SHP77 (cell line): ENCODE data around the gene PTBP1.

Experiments used
- DNase-seq, 2 experiments: peaks; one replicate each; lab custom pipeline; 2025; lab: John Stamatoyannopoulos, UW

PTBP1 gene

DNA sequence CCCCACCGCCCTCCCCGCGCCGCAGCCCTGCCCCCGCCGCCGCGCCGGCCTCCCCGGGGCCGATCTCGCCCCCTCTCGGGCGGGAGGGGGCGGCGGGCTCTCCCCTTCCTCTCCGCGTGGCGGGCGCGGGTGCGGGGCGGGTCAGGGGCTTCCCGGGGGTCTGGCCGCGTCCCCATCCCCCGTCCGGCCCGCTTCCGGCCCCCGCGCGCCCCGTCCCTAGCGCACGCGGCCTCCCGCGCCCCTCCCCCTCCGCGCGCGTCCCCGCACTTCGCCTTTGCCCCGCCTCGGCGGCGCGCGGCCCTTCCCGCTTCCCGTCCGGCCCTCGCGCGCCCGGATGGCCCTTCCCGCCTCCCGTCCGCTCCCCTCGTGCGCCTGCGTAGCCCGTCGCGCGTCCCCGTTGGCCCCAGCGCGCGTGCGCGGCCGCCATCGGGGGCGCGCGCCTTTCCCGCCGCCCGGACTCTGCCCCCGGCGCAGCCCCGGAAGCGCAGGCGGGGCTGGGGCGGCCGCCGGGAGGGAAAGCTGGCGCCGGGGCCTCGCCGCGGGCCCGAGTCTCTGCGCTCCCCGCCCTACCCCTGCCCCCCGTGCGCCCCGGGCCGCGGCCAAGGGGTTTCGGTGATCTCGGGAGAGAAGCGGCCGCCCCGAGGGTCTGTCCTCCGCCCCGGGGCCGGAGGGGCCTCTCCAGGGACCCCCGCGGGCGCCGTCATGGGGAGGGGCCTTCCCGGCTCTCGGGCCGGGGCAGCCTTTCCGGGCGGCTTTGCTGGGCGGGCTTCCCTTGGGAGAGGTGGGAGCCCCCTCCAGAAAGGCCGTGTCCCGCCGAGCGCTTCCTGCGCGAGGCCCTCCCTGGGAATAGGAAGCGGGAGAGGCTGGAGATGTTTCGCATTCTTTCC is 519 bp downstream of the PTBP1 start:
- DNase-seq, result peak; percentile 75 to 86

DNA sequence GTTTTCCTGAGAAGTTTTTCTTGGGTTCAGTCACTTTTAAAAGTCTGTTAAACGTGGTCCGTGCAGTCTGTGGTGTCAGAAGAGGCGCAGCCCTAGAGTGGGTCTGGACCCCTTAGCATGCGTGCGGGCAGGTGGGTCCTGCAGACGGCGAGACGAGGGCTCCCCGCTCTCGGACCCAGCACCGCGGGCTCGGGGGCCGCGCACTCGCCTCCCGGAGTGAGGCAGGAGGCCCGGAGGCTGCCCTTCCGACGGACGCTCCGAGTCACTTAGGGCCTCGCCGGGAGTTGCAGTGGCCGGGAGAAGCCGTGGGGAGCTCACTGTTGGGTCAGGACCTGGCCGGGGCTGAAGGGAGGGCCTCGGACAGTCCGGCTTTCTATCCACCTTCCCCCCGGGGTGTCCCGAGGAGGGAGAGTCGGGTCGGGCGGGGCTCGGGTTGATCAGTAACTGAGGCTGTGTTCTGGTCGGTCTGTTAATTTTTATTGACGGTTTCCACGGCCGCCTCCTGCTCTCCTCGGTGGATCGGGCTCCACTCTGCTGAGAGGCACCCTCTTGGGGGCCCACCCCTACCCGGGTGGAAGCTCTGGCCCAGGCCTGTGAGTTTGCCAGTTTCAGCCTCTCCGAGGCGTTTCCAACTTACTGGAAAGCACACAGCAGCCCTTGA is 1.3 kb downstream of the PTBP1 start:
- no peak for DNase-seq

DNA sequence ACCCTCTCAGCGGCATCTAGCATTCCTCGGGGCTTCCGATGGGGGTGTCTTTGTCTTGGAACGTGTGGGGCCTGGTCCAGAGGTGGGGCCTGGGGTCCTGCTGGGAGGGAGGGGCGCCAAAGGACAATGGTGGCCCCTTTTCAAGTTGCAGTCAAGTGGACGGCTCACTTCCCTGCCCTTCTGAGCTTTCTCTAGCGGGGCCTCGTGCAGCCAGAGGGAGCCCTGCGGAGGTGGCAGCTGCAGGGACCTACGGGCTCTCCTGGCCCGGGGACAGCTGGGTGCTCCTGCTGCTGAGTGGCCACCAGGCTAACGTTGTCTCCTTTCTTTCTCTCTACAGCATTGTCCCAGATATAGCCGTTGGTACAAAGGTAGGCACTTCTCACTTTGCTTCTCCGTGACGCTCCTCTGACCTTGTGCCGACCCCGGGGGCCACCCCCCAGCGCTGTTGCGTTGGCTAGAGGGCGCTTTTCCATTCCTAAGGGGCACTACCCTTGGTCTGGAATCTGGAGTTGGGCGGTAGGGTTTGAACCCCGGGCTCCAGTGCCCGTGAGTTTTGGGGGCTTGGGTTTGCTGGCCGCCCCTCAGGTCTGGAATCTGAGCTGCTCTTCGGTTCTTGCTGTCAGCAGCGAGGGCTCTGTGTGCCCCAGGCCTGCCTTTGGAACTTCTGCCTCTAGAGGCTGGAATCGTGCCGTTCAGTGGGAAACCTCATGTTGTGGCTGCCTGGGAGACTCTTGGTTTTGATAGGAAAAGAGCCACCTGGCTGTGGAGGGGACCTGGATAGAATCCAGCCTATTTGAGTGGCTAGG is 2.0 kb downstream of the PTBP1 start:
- DNase-seq, result no peak

DNA sequence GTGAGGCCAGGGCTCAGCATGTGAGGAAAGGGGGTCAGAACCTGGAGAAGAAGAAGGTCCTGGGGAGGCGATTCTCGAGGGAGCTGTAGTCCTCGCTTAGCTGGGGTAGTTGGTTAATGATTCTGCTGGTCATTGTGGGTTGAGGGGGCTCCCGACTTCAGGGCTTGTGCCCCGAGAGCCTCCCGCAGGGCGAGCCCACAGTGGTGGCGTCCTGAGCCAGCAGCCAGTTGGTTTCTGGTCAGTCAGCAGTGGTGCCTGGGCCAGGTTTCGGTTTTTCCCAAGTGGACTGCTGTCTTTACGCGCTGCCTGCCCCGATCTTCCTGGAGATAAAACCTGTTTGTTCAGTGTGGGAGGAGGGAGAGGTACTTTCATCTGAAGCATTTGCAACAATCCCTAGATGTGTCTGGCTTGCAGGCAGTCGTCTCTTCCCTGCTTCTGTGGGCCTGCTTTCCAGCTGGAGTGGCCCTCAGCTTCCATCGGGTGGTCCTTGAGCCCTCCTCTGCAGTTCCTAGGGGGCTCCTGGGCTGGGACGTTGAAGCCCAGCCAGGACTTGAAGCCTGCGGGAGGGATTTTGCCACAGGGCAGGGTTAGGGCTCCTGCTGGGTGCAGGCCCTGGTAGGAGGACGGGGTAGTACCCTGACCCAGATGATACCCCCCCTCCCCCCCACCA is 3.2 kb downstream of the PTBP1 start:
- DNase-seq, result no peak

DNA sequence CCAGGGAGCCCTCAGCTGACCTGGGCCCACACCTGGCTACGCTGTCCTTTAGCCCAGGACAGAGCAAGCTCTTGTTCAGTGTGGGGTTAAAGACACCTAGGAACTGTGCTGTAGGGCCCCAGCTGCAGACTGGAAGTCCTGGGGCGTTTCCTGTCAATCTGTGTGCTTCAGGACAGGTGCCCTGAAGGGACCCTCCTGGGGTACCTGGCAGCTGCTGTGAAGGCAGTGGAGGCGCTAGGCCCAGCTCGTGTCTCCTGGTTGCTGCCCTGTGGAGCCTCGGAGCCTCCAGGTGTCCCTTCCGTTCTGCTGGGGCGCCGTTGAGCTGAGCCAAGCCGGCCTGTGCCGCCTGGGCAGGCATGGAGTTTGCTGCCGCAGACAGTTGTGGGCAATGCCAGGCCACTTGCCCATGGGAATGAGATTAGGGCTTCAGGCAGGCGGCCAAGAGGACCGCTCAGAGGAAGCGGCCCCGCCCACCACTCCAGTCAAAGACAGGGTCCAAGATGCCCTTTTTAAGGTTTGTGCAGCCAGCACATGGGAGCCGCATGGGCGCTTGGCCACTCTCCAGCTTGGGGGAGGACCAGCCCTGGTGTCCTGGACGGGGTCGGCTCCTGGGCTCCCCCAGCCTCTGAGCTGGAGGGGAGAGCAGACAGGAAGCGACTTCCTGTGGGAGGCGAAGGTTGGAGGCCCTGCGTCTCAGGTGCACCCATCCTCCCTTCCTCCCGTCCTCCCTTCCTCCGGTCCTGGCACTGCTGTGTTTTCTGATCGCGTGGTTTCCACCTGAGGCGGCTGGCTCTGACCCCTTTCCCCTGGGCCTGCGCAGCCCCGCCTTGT is 4.0 kb downstream of the PTBP1 start:
- DNase-seq, result no peak

DNA sequence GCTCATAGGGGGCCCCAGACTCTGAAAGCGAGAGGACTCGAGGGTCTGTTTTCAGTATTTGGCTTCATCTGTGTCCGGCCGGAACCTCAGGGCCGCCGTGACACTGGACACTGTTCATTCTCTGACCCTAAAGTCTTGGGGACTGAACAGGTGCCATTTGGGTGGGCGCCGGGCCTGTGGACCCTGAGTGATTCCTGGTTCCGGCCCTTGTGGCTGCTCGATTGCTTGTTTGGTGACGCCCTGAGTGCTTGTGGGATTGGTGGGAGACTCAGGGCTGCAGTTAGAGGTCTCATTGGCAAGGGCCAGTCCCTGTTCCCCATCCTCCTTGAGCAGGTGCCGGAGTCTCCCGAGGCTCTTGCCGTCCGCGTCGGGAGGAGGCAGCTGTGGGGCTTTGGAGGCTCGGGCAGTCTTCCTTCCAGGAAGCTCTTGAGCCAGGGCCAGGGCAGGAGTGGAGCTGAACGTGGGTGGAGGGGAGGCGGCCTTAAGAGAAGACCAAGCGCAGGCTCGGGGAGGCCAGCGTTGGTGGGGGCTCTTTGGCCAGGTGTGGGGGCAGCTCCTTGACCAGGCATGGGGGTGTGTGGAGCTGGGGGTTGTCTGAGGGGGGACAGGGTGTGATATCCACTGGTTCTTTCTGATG is 4.7 kb downstream of the PTBP1 start:
- DNase-seq, result no peak

DNA sequence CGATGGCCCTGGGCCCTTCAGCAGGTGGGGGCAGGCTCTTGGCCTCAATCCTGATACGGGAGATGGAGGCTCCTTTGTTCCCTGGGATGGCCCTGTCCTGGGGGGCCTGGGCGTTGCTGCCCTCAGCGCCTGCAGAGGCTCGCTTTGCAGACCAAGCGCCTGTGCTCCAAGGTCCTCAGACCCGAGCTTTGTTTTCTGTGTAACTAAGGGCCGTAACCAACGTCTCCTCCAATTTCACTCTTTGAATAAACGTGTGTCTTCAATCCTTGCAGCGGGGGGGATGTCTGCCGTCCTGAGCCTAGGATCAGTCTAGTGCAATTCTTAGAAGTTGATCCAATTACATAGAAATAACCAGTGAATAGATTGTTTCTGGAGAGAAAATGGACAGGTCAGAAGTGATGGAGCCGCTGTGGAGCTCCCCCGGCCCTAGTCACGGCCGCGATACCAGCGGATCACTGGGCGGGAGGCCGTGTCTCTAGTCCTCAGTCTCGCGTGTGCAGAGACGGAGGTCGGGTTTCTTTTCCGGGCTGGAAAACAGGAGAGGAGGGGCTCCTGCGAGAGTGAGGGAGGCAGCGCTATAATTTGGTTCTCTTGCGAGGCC is 5.3 kb downstream of the PTBP1 start:
- no peak for DNase-seq

DNA sequence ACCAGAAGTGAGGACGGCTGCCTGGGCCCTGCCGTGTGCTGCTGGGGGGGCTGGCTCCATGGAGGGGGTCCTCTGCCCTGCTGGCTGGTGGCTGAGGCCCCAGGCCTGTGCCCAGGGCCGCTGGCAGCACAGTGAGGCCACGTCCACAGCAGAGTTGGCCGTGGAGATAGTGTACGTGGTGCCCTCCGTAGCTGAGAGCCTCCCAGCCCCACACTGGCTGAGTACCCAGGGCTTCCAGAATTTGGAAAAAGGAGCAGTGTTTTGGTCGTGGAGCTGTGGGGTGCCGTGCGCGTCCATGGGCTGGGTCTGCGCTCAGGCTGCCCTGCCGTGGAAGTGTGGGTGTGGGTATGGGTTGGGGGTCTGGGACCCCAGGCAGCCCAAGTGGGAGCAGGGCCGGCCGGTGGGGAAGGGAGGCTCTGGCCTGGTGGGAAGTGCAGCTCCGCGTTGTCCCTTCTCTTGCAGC is 5.9 kb downstream of the PTBP1 start:
- DNase-seq, result no peak

DNA sequence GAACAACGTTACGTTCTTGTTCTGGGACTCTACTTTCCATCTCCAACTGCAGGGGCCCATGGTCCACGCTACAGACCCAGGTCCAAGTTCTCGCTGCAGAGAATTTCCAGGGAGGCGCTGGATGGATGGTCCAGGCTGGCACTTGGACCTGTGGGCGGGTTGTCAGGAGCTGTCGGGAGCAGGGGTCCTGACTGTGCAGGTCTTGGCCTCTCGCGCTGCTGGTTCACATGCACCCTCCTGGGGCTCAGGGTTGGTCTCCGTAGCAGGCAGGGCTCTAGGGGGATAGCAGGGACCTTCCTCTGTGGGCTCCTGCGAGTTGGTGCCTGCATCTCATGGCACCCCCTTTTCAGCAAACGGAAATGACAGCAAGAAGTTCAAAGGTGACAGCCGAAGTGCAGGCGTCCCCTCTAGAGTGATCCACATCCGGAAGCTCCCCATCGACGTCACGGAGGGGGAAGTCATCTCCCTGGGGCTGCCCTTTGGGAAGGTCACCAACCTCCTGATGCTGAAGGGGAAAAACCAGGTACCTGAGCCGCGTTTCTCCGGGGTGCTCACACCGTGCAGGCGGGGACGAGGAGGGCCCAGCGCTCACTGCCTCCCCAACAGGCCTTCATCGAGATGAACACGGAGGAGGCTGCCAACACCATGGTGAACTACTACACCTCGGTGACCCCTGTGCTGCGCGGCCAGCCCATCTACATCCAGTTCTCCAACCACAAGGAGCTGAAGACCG is 6.6 kb downstream of the PTBP1 start:
- no peak for DNase-seq

DNA sequence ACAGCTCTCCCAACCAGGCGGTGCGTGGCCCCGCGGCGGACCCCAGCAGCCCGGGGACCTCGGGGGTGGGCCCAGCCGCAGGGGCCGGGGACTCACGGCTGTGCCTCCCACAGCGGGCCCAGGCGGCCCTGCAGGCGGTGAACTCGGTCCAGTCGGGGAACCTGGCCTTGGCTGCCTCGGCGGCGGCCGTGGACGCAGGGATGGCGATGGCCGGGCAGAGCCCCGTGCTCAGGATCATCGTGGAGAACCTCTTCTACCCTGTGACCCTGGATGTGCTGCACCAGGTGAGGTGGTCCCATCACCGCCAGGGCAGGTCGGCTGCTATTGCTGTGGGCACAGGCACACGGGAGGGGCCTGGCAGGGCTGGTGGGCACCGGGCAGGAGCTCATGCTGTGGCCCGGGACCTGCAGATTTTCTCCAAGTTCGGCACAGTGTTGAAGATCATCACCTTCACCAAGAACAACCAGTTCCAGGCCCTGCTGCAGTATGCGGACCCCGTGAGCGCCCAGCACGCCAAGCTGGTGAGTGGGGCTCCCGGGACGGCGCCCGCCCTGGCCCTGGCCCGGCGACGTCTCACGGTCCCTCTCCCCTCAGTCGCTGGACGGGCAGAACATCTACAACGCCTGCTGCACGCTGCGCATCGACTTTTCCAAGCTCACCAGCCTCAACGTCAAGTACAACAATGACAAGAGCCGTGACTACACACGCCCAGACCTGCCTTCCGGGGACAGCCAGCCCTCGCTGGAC is 7.3 kb downstream of the PTBP1 start:
- DNase-seq, result no peak

DNA sequence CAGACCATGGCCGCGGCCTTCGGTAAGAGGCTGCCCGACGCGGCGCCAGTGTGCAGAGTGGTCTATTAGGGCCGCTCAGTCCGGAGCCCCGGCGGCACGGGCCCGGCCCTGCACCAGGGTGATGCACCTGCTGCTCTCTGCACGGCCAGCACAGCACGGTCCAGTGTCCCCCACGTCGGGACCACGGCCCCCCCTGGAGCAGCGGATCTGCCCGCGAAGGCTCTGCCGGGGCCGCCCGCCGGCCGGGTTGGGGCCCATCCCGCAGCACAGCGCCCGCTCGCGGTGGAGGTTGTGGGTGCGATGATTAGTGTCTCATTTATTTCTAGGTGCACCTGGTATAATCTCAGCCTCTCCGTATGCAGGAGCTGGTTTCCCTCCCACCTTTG is 7.9 kb downstream of the PTBP1 start:
- DNase-seq, result no peak

DNA sequence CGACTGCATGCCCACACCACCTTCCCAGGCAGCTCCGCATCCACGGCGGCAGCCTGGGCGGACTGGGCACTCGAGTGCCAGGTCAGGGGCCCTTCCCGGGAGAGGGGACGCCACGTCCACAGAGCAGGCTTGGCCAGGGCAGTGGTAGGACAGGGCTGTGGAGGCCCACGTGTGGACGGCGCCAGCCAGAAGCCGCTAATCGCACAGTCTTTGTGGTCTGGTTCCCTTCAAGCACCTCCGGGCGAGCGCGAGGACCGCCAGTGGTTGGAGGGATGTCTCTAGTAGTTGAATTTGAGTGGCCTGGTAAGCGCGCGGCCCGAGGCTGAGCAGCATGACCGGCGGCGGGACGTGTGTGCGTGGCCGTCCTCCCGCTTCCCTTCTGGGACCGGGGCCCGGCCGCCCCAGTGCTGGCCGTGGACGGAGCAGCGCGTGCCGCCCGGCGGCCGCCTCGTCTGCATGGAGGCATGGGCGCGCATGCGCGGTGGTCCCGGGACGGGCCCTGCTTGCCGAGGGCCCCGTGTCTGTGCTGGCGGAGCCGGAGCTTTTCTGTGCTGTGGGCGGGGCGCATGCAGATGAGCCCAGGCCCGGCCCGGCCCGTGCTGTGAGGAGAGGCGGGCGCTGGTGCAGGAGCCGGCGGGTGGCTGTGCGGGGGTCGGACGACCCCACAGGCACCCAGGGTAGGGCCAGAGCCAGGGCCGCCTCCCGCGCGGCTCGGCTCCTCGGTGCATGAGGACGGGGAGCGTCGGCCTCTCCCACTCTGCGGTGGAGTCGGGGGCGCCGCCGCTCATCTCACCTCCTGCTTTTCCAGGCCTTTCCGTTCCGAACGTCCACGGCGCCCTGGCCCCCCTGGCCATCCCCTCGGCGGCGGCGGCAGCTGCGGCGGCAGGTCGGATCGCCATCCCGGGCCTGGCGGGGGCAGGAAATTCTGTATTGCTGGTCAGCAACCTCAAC is 8.6 kb downstream of the PTBP1 start:
- DNase-seq, result no peak

DNA sequence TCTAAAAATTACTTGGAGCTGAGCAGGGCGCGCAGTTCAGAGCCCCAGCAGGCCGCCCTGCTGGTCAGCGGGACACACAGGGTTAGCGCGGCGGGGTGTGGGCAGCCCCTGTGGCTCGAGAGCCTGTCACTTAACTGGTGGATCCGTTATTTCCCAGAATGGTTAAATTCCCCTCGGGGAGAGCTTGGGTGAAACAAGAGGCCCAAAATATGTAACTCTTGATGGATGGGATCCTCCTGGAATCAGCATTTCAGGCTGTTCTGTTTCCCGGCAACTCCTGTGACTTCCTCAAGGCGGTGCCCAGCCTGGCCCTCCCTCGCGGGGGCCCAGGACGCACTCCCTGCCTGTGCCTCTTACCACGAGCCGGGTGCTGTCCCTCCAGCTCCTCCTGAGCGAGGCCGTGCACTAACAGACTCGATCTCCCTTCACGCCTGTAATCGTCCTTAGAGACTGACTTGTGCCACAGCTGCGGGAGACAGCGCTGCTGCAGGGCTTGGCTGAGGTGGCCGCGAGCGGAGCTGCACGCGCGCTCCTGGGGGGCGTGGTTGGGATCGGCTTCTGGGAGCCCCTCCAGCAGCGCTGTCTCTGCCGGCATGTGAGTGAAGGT is 9.7 kb downstream of the PTBP1 start:
- DNase-seq, result no peak

DNA sequence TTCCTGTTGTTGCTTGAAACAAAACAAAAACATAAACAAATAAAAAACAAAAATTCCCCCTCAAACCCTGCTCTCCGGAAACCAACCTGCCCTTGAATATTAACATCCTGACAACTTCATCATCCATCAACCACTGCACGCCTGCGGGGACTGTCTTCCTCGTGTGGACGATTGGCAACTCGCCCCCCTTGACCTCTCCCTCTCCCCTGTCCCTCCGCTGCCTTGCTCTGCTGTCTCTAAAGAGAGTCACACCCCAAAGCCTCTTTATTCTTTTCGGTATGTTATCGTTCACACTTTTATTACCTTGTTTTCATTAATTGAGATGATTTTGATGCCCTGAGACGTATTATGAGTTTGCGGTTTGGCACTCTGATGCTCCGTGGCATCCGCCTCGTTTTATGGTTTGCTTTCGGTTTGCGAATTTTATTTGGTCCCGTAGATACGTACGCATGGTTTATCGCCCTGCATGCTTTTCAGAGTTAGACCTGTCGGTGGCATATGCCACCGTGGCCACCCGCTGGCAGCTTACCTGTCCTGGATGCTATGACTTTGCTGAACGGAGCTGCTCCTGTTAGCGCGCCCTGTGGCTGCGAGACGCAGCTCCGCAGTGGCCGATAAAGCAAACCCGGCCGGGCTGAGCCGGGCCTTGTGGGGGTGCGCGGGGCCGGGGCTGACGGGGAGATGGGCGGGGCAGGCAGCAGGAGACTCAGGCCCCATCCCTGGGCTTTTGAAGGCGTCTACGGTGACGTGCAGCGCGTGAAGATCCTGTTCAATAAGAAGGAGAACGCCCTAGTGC is 10.6 kb downstream of the PTBP1 start:
- DNase-seq, result no peak

DNA sequence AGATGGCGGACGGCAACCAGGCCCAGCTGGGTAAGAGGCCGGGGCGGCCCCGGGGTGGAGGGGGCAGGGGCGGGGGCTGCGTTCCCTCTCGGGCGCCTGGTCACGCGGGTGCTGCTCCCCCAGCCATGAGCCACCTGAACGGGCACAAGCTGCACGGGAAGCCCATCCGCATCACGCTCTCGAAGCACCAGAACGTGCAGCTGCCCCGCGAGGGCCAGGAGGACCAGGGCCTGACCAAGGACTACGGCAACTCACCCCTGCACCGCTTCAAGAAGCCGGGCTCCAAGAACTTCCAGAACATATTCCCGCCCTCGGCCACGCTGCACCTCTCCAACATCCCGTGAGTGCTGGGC is 11.1 kb downstream of the PTBP1 start:
- DNase-seq, result no peak

DNA sequence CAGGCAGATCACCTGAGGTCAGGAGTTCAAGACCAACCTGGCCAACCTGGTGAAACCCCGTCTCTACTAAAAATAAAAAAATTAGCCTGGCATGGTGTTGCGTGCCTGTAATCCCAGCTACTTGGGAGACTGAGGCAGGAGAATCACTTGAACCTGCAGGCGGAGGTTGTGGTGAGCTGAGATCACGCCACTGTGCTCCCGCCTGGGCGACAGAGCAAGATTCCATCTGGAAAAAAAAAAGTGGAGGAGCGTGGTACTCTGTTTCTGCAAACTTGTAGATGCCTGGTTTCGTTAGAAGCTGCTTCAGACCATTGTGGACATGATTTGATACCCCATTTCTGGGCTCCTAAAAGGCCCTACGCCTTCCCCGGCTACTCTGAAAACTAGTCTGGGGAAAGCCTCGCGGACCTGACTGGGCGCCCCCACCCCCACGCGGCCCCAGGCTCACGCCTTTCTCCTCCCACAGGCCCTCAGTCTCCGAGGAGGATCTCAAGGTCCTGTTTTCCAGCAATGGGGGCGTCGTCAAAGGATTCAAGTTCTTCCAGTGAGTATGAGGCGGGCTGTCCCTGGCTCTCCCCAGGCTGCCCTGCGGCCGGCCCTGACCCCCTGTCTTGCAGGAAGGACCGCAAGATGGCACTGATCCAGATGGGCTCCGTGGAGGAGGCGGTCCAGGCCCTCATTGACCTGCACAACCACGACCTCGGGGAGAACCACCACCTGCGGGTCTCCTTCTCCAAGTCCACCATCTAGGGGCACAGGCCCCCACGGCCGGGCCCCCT is 13.0 kb downstream of the PTBP1 start:
- no peak for DNase-seq
